Erythroblast (primary cell): ENCODE data around the gene CCDC12.

Experiments
- GATA1 ChIP-seq: IDR thresholded peaks from 2 replicates; pipeline ENCODE4 v1.6.1; 2011; ENCODE audit warnings: low read depth, mild to moderate bottlenecking, control low read depth, low read length, moderate library complexity
- POLR2A ChIP-seq: IDR thresholded peaks from 2 replicates; pipeline ENCODE4 v1.6.1; 2011; ENCODE audit warnings: mild to moderate bottlenecking, low read length

DNA sequence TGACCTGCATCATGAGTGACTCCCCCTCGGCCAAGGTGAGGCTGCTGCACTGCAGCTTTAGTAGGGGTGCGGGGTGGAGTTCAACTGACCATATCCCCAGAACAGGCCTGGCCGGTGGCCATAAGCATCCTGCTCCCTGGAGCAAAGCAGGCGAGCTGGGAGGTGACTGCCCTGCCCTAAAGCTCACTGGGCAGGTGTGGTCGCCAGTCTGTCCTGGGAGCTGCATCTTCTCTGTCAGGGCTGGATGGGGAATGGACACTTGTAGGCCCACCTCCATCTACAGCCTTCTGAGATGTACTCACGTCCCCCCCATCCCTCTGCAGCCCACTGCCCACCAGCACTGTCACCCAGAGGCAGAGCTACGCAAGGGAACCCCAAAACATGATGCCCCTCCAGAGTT, 17.4 kb upstream of the CCDC12 start:
- no peak for TF ChIP-seq POLR2A
- TF ChIP-seq GATA1, result no peak
